Vagina (tissue), 2 donors: ENCODE data around the gene TLDC2. TPM values are rescaled to one million over a fixed set of nuclear protein-coding genes. Genes with fewer than 3 reads are reported as not detected.

Experiments
- DNase-seq, 2 donors: peaks; one replicate each; pipeline ENCODE4 v3.0.0-alpha.2; 2017; ENCODE audit errors: extremely low spot score in 2 of 2
- H3K27ac ChIP-seq: fragments of 200-600 bp; sonication (generic); one replicate; pipeline ENCODE4 v1.5.1; 2019
- H3K27me3 ChIP-seq: fragments of 200-600 bp; sonication (generic); one replicate; pipeline ENCODE4 v1.5.1; 2019
- H3K36me3 ChIP-seq, 2 donors: fragments of 200-600 bp; sonication (generic); one replicate each; pipeline ENCODE4 v1.5.1; 2017 to 2019
- H3K4me1 ChIP-seq: fragments of 200-600 bp; sonication (generic); one replicate; pipeline ENCODE4 v1.5.1; 2019
- H3K4me3 ChIP-seq, 2 donors: fragments of 200-600 bp; sonication (generic); 1 replicate in 1 of 2; 2 replicates in 1 of 2; pipeline ENCODE4 v1.5.1; 2016 to 2019
- H3K9me3 ChIP-seq: fragments of 200-600 bp; sonication (generic); one replicate; pipeline ENCODE4 v1.5.1; 2019
- CTCF ChIP-seq, 3 experiments: fragments of 450-650 bp in 2 of 3; fragments of 200-600 bp in 1 of 3; sonication (generic) in 1 of 3; IDR thresholded peaks; one replicate each; pipeline ENCODE4 v1.5.1; 2017 to 2019; ENCODE audit warnings: antibody characterized with exemption in 3 of 3, mild to moderate bottlenecking in 2 of 3, moderate library complexity in 2 of 3
- POLR2A ChIP-seq, 2 donors: fragments of 450-650 bp; IDR thresholded peaks; one replicate each; pipeline ENCODE4 v1.6.1; 2017; ENCODE audit warnings: antibody characterized with exemption in 2 of 2, mild to moderate bottlenecking in 2 of 2, moderate library complexity in 2 of 2
- POLR2AphosphoS5 ChIP-seq, 2 donors: sonication (generic); formaldehyde crosslinking; IDR thresholded peaks; one replicate each; pipeline ENCODE4 v1.9.0; 2017; ENCODE audit warnings: antibody characterized with exemption in 2 of 2, mild to moderate bottlenecking in 2 of 2, low read depth in 1 of 2; ENCODE audit not compliant: insufficient read depth in 1 of 2
- intact Hi-C: fragments of 100-400 bp; cut with DNase I; formaldehyde crosslinking; loops from one replicate; pipeline ENCODE4 v1.15.1; 2023
- total RNA-seq: library from RNA; depleted of rRNA; stranded (reverse); fragments of >200 nt; gene quantifications from one replicate; pipeline ENCODE4 v1.2.3, GENCODE V29; 2016

The TLDC2 gene
- total RNA-seq, 1 donor from 2014 or later, result 3.9 TPM

GRCh38 chr20:36859282-36859555 is 16.7 kb upstream of the TLDC2 start:
- Histone ChIP-seq H3K9me3 (no peaks in the 10 kb centered on the region), H3K27ac (no peak overlapping the region), H3K36me3 (no peaks in the 10 kb centered on the region), H3K4me3 (no peak overlapping the region), H3K4me1 (peaks cover 77% of the 10 kb centered on the region), H3K27me3 (no peaks in the 10 kb centered on the region)
- intact Hi-C loops, result no loop called here
- no peak for DNase-seq
- TF ChIP-seq POLR2A (IDR thresholded peaks at IDR 0.05) (no peak), CTCF (IDR thresholded peaks at IDR 0.05) (no peak), POLR2AphosphoS5 (IDR thresholded peaks at IDR 0.05; ENCODE audit: insufficient read depth in 1 of 2, low read depth in 1 of 2) (no peak)

DNA sequence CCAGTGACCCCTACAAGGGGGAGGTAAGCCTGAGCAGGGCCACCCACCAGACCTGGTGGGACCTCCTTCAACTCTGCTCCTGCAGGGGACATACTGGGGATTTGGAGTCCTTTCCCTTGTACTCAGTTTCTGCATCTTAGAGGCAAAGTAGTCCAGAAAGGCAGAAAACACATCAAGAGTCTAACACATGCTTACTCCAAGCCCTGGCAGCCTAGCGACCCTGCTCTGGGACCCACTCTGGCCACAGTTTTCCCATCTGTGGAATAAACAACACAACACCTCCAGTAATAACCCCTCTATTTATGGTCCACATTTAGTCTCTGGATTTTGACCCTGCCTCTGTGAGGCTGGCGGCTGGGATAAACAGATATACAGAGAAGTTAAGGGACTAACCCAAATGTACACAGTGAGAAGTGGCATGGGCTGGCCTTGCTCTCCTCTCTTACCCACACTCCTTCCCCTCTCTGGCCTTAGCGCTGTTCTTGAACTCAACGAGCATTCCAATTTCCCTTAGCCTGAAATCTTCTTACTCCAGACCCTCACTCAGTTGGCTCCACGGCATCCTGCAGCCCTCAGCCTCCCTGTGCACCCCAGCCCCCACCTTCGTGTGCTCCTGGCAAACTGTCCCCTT is 16.1 kb upstream of the TLDC2 start:
- H3K4me3 ChIP-seq, result no peak overlapping the region
- no peaks in the 10 kb centered on the region for H3K27me3 ChIP-seq
- H3K27ac ChIP-seq, result peak overlapping the region; percentile 97
- H3K9me3 ChIP-seq, result no peaks in the 10 kb centered on the region
- H3K36me3 ChIP-seq, result no peaks in the 10 kb centered on the region
- TF ChIP-seq POLR2A (IDR thresholded peaks at IDR 0.05) (no peak), POLR2AphosphoS5 (IDR thresholded peaks at IDR 0.05; ENCODE audit: insufficient read depth in 1 of 2, low read depth in 1 of 2) (no peak), CTCF (IDR thresholded peaks at IDR 0.05) (no peak)
- DNase-seq, result no peak
- intact Hi-C loops, result loop anchor here (5.0 to 10.0 kb wide), 3 partner anchors 45 to 285 kb away; partner anchors contain the start of genes DSN1 and TGIF2
- peaks cover 77% of the 10 kb centered on the region for H3K4me1 ChIP-seq

GRCh38 chr20:36860339-36860738 is 15.6 kb upstream of the TLDC2 start:
- DNase-seq, result peak in 1 of 2 donors; percentile 70
- Histone ChIP-seq H3K27ac (peak overlapping the region; percentile 97), H3K27me3 (no peaks in the 10 kb centered on the region), H3K4me3 (no peak overlapping the region), H3K4me1 (peaks cover 77% of the 10 kb centered on the region), H3K36me3 (no peaks in the 10 kb centered on the region), H3K9me3 (no peaks in the 10 kb centered on the region)
- intact Hi-C loops, result loop anchor here (5.0 to 10.0 kb wide), 3 partner anchors 46 to 286 kb away; partner anchors contain the start of genes DSN1 and TGIF2
- TF ChIP-seq POLR2AphosphoS5 (IDR thresholded peaks at IDR 0.05; ENCODE audit: insufficient read depth in 1 of 2, low read depth in 1 of 2) (no peak), POLR2A (IDR thresholded peaks at IDR 0.05) (no peak), CTCF (IDR thresholded peaks at IDR 0.05) (no peak)

- H3K4me3 ChIP-seq, result peak overlapping the region; percentile 72 to 93
- H3K27ac ChIP-seq, result peak overlapping the region; percentile 97
- TF ChIP-seq CTCF (IDR thresholded peaks at IDR 0.05) (no peak), POLR2AphosphoS5 (IDR thresholded peaks at IDR 0.05; ENCODE audit: insufficient read depth in 1 of 2, low read depth in 1 of 2) (no peak), POLR2A (IDR thresholded peaks at IDR 0.05) (no peak)
- DNase-seq, result no peak
- no peaks in the 10 kb centered on the region for H3K36me3 ChIP-seq
- H3K4me1 ChIP-seq, result peaks cover 71% of the 10 kb centered on the region
- no peaks in the 10 kb centered on the region for H3K9me3 ChIP-seq
- intact Hi-C loops, result loop anchor here (5.0 to 10.0 kb wide), 3 partner anchors 46 to 286 kb away; partner anchors contain the start of genes DSN1 and TGIF2
- H3K27me3 ChIP-seq, result no peaks in the 10 kb centered on the region
These were observed 14.9 kb upstream of the TLDC2 start for GRCh38 chr20:36860811-36861624.

- H3K36me3 ChIP-seq, result no peaks in the 10 kb centered on the region
- peak overlapping the region; percentile 72 to 93 for H3K4me3 ChIP-seq
- DNase-seq, result no peak
- no peak for TF ChIP-seq CTCF (IDR thresholded peaks at IDR 0.05)
- TF ChIP-seq POLR2A (IDR thresholded peaks at IDR 0.05), result no peak
- no peak for TF ChIP-seq POLR2AphosphoS5 (IDR thresholded peaks at IDR 0.05; ENCODE audit: insufficient read depth in 1 of 2, low read depth in 1 of 2)
- H3K27me3 ChIP-seq, result no peaks in the 10 kb centered on the region
- H3K9me3 ChIP-seq, result no peaks in the 10 kb centered on the region
- H3K4me1 ChIP-seq, result peaks cover 66% of the 10 kb centered on the region
- H3K27ac ChIP-seq, result peak overlapping the region; percentile 97
- intact Hi-C loops, result loop anchor here (5.0 to 10.0 kb wide), 3 partner anchors 47 to 287 kb away; partner anchors contain the start of genes DSN1 and TGIF2
These were observed 14.4 kb upstream of the TLDC2 start for GRCh38 chr20:36861625-36861874.
